ENCODE measurements around the gene VKORC1.

Gene VKORC1

DNA sequence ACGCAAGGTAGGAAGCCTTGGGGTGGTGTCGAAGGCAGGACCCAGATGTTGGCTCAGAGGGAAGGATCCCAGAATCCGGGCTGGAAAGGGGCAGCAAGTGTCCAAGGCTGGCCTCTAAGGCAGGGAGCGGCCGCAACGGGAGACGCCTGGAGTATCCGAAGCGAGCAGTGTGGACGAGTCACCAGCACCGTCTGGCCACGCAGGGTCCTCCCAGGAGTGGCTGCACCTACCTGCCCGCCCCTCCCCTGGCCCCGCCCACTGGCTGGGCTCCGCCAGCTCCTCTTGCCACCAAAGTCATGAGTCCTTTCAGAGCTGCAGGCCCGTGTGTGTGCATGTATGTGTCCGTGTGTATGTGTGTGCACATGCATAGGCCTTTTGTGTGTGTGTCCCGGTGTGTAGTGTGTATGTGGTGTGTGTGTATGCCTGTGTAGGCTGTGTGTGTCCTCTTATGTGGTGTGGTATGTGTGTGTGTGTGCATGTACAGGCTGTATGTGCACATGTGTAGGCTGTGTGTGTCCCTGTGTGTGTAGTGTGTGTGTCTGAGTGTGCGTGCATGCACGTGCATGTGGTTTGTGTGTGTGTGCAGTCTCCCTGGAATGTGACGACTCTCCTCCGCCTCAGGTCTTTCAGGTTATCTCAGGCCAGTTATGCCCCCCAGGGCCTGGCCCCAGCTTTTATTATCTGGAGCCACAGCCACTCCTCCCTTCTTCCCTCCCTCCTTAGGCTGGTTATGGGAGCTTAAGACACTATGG, 41.1 kb upstream of the VKORC1 start, which contains the start of gene PRSS8:
Gene PRSS8 (minus strand): TSS at position 193 of the 752 bp plus-strand sequence. CDS start 229 bp downstream, outside the sequence.
- peak within 1 kb of the TSS; percentile 53 for H3K4me3 ChIP-seq (ENCODE audit: severe bottlenecking)
- no peaks in the 10 kb centered on the region for H3K9me3 ChIP-seq (ENCODE audit: severe bottlenecking)
- H3K4me1 ChIP-seq (ENCODE audit: insufficient read depth, poor library complexity, severe bottlenecking): peaks cover 45% of the 10 kb centered on the region
- peak within 1 kb of the TSS; percentile 91 for H3K27ac ChIP-seq (ENCODE audit: poor library complexity, severe bottlenecking)
- TF ChIP-seq CTCF (IDR thresholded peaks at IDR 0.05; ENCODE audit: poor library complexity, severe bottlenecking): no peak
- ATAC-seq (ENCODE audit: low read depth) (peak; percentile 44), DNase-seq (ENCODE audit: low spot score) (peak; percentile 86)
- peaks cover 35% of the 10 kb centered on the region for H3K36me3 ChIP-seq (ENCODE audit: low read depth)
- no peaks in the 10 kb centered on the region for H3K27me3 ChIP-seq (ENCODE audit: insufficient read depth, poor library complexity, severe bottlenecking)

DNA sequence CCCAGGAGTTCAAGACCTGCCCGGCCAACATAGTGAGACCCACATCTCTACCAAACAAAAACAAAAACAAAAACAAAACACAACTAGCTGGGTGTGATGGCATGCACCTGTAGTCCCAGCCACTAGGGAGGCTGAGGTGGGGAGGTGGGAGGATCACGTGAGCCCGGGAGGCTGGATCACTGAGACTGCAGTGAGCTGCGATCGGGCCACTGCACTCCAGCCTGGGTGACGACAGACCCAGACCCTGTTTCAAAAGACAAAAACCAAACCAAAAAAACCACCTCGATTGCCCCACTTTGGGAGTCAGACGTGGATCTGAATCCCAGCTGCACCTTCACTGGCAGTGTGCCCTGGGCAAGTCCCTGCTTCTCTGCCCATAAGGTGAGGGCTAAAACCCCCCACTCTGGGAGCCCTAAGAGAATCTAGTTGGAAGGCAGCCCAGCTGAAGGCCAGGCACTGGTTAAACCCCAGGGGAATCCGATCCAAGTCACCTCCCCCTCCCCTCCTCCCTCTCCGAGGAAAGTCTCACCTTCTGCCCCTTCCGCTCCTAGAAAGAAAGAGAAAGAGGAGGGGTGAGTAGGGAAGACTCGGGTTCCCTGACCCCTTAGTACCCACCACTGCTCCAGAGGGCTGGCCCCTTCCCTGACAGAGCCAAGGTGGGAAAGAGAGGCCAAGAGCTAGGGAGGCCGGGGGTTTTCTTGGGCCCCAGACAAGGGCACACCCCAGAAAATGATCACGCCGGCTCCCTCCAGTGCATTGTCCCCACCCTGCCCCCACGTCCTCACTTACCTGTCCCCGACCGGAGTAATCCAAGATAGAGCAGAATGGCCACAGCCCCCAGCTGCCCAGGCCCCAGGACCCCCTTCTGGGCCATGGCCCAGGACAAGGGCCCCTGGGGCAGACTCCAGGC, 40.3 kb upstream of the VKORC1 start:
- H3K36me3 ChIP-seq (ENCODE audit: low read depth): peaks cover 40% of the 10 kb centered on the region
- H3K27ac ChIP-seq (ENCODE audit: poor library complexity, severe bottlenecking): peak overlapping the region; percentile 91
- ATAC-seq (ENCODE audit: low read depth) (peak; percentile 20), DNase-seq (ENCODE audit: low spot score) (no peak)
- TF ChIP-seq CTCF (IDR thresholded peaks at IDR 0.05; ENCODE audit: poor library complexity, severe bottlenecking): no peak
- H3K9me3 ChIP-seq (ENCODE audit: severe bottlenecking): no peaks in the 10 kb centered on the region
- peaks cover 52% of the 10 kb centered on the region for H3K4me1 ChIP-seq (ENCODE audit: insufficient read depth, poor library complexity, severe bottlenecking)
- no peaks in the 10 kb centered on the region for H3K27me3 ChIP-seq (ENCODE audit: insufficient read depth, poor library complexity, severe bottlenecking)
- H3K4me3 ChIP-seq (ENCODE audit: severe bottlenecking): peak overlapping the region; percentile 53

GRCh38 chr16:31134091-31134571, 39.5 kb upstream of the VKORC1 start:
- Histone ChIP-seq H3K36me3 (ENCODE audit: low read depth) (peaks cover 45% of the 10 kb centered on the region), H3K4me1 (ENCODE audit: insufficient read depth, poor library complexity, severe bottlenecking) (peaks cover 52% of the 10 kb centered on the region), H3K4me3 (ENCODE audit: severe bottlenecking) (peak overlapping the region; percentile 53), H3K27ac (ENCODE audit: poor library complexity, severe bottlenecking) (peak overlapping the region; percentile 91), H3K9me3 (ENCODE audit: severe bottlenecking) (no peaks in the 10 kb centered on the region), H3K27me3 (ENCODE audit: insufficient read depth, poor library complexity, severe bottlenecking) (no peaks in the 10 kb centered on the region)
- ATAC-seq (ENCODE audit: low read depth): no peak
- DNase-seq (ENCODE audit: low spot score): no peak
- no peak for TF ChIP-seq CTCF (IDR thresholded peaks at IDR 0.05; ENCODE audit: poor library complexity, severe bottlenecking)

- peak overlapping the region; percentile 91 for H3K27ac ChIP-seq (ENCODE audit: poor library complexity, severe bottlenecking)
- H3K36me3 ChIP-seq (ENCODE audit: low read depth): peaks cover 45% of the 10 kb centered on the region
- no peak for ATAC-seq (ENCODE audit: low read depth)
- H3K27me3 ChIP-seq (ENCODE audit: insufficient read depth, poor library complexity, severe bottlenecking): no peaks in the 10 kb centered on the region
- H3K9me3 ChIP-seq (ENCODE audit: severe bottlenecking): no peaks in the 10 kb centered on the region
- DNase-seq (ENCODE audit: low spot score): peak; percentile 47
- no peak overlapping the region for H3K4me3 ChIP-seq (ENCODE audit: severe bottlenecking)
- no peak for TF ChIP-seq CTCF (IDR thresholded peaks at IDR 0.05; ENCODE audit: poor library complexity, severe bottlenecking)
- H3K4me1 ChIP-seq (ENCODE audit: insufficient read depth, poor library complexity, severe bottlenecking): peaks cover 43% of the 10 kb centered on the region
Observed at GRCh38 chr16:31133046-31133501, 38.5 kb upstream of the VKORC1 start.
